Fibroblast of peridontal ligament (primary cell): Measurements from ENCODE around the gene NELL1.

ENCODE experiments used
- DNase-seq: peaks from one replicate; pipeline ENCODE4 v3.0.0-alpha.2; 2010; ENCODE audit errors: extremely low read depth

NELL1 gene

GRCh38 chr11:21561581-21561980 is 892.2 kb downstream of the NELL1 start:
- no peak for DNase-seq

DNA sequence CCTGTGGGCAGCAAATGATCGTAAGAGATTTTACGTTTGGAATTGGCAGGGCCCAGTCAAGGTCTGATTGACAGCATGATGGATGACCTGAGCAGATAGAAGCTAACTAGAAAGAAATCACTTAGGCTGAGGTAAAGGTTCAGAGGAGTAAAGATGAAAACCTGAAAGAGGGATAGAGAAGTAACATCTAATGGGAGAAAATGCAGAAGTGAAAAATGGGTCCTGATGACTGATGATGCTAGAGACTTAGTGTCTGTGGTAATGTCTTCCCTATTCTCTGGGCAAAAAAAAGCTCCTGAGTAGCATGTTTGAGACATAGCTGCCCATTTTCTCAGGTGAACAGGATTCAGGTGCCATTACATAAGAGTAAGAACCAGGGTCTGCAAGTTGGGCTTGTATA is 894.7 kb downstream of the NELL1 start:
- no peak for DNase-seq

DNA sequence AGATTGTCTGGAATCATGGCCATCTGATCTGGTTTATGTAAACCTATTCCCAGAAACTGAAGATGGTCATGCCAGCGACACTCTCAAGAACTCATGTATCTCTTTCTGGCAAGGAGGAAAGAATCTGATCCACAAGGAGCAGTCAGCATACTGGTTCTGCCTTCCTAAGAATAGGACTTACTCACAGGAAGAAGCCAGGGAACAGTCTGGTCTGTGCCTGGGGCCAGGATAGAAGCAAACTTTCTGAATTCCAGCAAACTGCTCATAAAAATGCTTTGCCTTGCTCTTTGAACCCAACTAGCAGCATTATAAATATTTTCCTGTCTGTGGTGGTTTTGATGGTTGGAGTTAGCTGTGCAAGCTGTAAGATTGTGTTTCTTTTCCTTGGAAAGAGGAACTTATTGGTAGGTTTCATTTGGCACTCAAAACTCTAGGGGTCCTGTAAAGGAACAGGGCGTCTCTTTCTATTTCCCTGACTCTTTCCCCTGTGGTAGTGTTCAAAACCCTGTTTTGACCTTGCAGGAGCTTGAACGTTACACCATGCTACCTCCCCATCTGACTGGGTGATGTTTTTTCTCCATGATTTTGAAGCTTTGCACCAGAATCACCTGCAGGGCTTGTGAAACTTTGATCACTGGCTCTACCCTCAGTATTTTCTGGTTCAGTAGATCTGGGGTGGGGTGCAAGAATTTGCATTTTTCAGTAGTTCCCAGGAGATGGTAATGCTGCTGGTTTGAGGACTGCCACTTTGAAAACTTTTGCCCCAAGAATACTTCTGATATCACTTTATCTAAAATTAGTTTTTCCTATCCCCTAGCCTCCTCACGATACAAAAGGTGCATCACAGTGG is 895.7 kb downstream of the NELL1 start:
- DNase-seq: no peak

- no peak for DNase-seq
Observed at GRCh38 chr11:21566521-21567117, 897.2 kb downstream of the NELL1 start.

- no peak for DNase-seq
Observed at GRCh38 chr11:21567645-21568290, 898.4 kb downstream of the NELL1 start.

- no peak for DNase-seq
Observed at GRCh38 chr11:21572210-21572609, 902.8 kb downstream of the NELL1 start.

GRCh38 chr11:21582791-21583190 is 913.4 kb downstream of the NELL1 start:
- no peak for DNase-seq

DNA sequence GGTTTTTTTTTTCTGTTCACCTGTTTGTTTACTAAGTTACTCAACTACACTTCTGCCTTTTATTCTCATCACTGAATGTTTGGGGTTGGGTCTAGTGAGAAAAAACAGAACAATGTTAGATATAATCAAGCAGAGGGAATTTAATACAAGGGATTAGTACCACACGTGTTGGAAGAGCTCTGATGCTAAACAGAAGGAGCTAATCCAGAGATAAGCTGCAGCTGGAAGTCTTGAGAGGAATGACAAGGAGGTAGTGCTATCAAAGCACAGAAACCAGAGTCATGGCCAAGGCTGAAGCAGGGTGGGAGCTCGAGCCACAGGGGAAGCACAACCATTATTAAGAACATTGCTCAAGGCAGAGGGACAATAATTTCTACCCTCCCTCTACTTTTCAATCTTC is 919.4 kb downstream of the NELL1 start:
- DNase-seq: no peak

DNA sequence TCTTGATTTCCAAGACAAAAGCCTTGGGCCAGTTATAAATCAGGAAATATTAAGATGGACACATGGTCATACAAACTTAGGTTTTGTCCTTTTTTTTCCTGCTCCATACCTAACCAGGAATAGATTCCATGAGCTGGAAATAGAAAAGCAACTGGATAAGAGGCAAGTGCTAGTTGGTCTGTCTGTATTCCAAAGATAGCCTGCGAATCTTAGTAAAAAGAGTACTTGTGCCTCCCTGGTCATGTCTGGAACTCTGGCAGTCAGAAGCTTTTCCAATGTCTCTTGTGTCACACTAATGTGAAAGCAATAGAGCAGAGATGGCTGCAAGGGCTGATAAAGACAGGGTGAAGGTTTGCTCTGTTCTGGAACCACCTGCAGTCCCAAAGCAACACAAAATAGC is 933.3 kb downstream of the NELL1 start:
- no peak for DNase-seq

DNA sequence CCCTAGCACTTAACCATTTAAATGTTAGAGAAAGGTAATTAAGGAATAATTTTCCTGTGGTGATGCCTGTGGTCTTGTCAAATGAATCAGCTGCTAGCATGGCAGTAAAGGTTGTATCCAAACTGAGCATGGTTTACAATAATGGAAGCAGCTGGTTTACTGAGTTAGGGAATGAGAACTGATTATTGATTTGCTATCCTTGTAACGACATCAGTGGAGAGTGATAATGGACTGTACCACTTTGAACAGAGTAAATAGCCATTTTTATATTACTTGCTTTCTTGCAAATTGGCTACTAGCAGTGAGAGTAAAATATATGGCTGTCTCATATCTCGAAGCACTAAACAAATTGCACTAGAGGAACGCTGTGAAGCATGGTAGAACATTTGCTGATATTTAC is 934.5 kb downstream of the NELL1 start:
- no peak for DNase-seq

DNA sequence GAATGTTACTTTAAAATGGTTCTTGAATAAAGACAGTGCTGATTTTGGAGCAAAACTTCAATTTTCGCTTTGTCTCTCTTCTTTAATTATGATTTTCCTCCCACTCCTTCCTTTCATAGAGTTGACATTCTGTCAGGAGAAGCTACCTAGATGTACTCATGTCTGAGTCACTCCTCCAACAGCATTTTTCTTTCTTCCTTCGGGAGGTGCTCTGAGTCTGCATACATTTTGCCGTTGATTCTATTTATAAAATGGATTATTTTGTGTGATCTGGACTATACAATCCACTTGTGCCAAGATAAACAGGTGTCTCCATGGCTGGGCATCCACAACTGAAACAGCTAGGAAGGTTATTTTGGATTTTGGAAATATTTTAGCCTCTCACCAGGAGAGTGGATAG is 935.2 kb downstream of the NELL1 start:
- no peak for DNase-seq

- no peak for DNase-seq
Observed at GRCh38 chr11:21612326-21612725, 942.9 kb downstream of the NELL1 start.

- no peak for DNase-seq
Observed at GRCh38 chr11:21614961-21615360, 945.6 kb downstream of the NELL1 start.

DNA sequence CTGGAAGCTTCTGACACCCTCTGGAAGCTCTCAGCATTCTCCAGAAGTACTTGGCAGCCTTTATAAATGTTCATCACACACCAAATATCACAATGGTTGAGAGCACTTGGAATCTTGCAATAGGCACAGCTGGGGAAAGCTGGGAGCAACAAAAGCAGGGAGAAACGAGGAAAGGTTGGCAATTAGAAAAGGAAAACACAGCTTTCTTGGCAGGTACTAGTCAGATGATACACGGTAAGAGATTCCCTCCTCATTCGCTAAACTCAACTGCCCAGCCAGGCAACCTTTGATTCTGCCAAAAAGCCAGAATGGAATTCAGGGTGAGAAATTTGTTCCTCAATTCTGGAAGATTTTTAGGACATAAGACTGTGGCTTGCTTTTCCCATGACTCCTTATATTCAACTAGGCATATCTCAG is 946.6 kb downstream of the NELL1 start:
- DNase-seq: no peak

GRCh38 chr11:21622566-21622965 is 953.2 kb downstream of the NELL1 start:
- no peak for DNase-seq

- DNase-seq: no peak
Observed at GRCh38 chr11:21622995-21623394, 953.6 kb downstream of the NELL1 start.
